B cell (primary cell): Measurements from ENCODE around the gene MYH10. TPM values are rescaled to one million over a fixed set of nuclear protein-coding genes. Genes with fewer than 3 reads are reported as not detected.

Experiments used
- ATAC-seq: fragments of 200-7000 bp; cut with Tn5 transposase; one replicate; pipeline ENCODE4 v1.10.0; 2021; ENCODE audit warnings: low read depth, mild to moderate bottlenecking, moderate number of reproducible peaks, moderate library complexity
- CTCF ChIA-PET: fragments of 350-600 bp; sonication (Branson Sonifier 250); formaldehyde crosslinking; loops from one replicate; lab custom pipeline; 2021; ENCODE audit warnings: antibody characterized with exemption, inconsistent platforms; lab: Charles Lee
- POLR2A ChIA-PET: fragments of 350-600 bp; sonication (Branson Sonifier 250); formaldehyde crosslinking; loops from one replicate; lab custom pipeline; 2021; ENCODE audit warnings: antibody characterized with exemption; lab: Charles Lee
- DNase-seq: peaks from one replicate; pipeline ENCODE4 v3.0.0; 2013
- H2AFZ ChIP-seq: 2 replicates; pipeline ENCODE4 v1.6.1; 2012; ENCODE audit warnings: mild to moderate bottlenecking, low read depth, low read length; ENCODE audit not compliant: insufficient read depth, poor library complexity, severe bottlenecking
- H3K27ac ChIP-seq, 2 donors: 1 replicate in 1 of 2; 2 replicates in 1 of 2; pipeline ENCODE4 v1.5.1; 2012 to 2013; ENCODE audit warnings: low read length in 2 of 2, mild to moderate bottlenecking in 2 of 2, moderate library complexity in 1 of 2
- H3K27me3 ChIP-seq, 4 experiments: fragments of 200-600 bp in 1 of 4; sonication (generic) in 1 of 4; replicated peaks in 1 of 4; 1 replicate in 2 of 4; 2 replicates in 2 of 4; pipeline versions ENCODE4 v1.6.1 to v1.7.0; 2013 to 2016; ENCODE audit warnings: low read length in 3 of 4, mild to moderate bottlenecking in 2 of 4, mixed read lengths in 1 of 4, moderate library complexity in 1 of 4; ENCODE audit not compliant: insufficient read depth in 4 of 4, control insufficient read depth in 3 of 4; ENCODE audit errors: control extremely low read depth in 1 of 4
- H3K36me3 ChIP-seq, 2 experiments: replicated peaks in 1 of 2; 1 replicate in 1 of 2; 2 replicates in 1 of 2; pipeline versions ENCODE4 v1.6.1 to v1.7.1; 2013; ENCODE audit warnings: low read length in 1 of 2; ENCODE audit not compliant: insufficient read depth in 2 of 2, control insufficient read depth in 1 of 2; ENCODE audit errors: control extremely low read depth in 1 of 2, extremely low read depth in 1 of 2
- H3K4me1 ChIP-seq, 2 donors: fragments of 200-600 bp in 1 of 2; sonication (generic) in 1 of 2; 1 replicate in 1 of 2; 2 replicates in 1 of 2; pipeline versions ENCODE4 v1.5.1 to v1.6.1; 2013 to 2017; ENCODE audit warnings: low read length in 2 of 2; ENCODE audit not compliant: control insufficient read depth in 2 of 2, insufficient read depth in 2 of 2
- H3K4me2 ChIP-seq: replicated peaks from 2 replicates; pipeline ENCODE3; 2012; ENCODE audit warnings: mild to moderate bottlenecking, low read depth, low read length; ENCODE audit not compliant: poor library complexity, severe bottlenecking
- H3K4me3 ChIP-seq, 5 experiments: fragments of 200-600 bp in 1 of 5; sonication (generic) in 1 of 5; 1 replicate in 3 of 5; 2 replicates in 2 of 5; pipeline versions ENCODE4 v1.5.1 to v1.7.0; 2011 to 2016; ENCODE audit warnings: low read length in 4 of 5, mild to moderate bottlenecking in 4 of 5, low read depth in 2 of 5, control low read depth in 1 of 5, moderate library complexity in 1 of 5; ENCODE audit not compliant: insufficient read depth in 1 of 5; ENCODE audit errors: control extremely low read depth in 1 of 5, extremely low read depth in 1 of 5
- H3K79me2 ChIP-seq: fragments of 200-600 bp; sonication (generic); one replicate; pipeline ENCODE4 v1.6.0; 2016; ENCODE audit warnings: low read length; ENCODE audit not compliant: control insufficient read depth, insufficient read depth
- H3K9ac ChIP-seq: fragments of 200-600 bp; sonication (generic); 2 replicates; pipeline ENCODE4 v1.6.1; 2017; ENCODE audit warnings: mild to moderate bottlenecking, low read length, moderate library complexity
- H3K9me3 ChIP-seq, 3 donors: one replicate each; pipeline versions ENCODE4 v1.6.1 to v1.7.1; 2013; ENCODE audit warnings: low read length in 2 of 3; ENCODE audit not compliant: control insufficient read depth in 2 of 3, insufficient read depth in 1 of 3; ENCODE audit errors: control extremely low read depth in 1 of 3
- H4K20me1 ChIP-seq: 2 replicates; pipeline ENCODE4 v1.6.0; 2012; ENCODE audit warnings: mild to moderate bottlenecking, low read length; ENCODE audit not compliant: insufficient read depth, control insufficient read depth, poor library complexity, severe bottlenecking
- H3K27ac Mint-ChIP-seq: one replicate; pipeline ENCODE4 v1.8.0; 2021; ENCODE audit warnings: mixed read lengths
- H3K27me3 Mint-ChIP-seq: one replicate; pipeline ENCODE4 v1.8.0; 2021; ENCODE audit warnings: mixed read lengths
- H3K4me1 Mint-ChIP-seq: one replicate; pipeline ENCODE4 v1.8.0; 2021; ENCODE audit warnings: mixed read lengths
- H3K4me3 Mint-ChIP-seq: one replicate; pipeline ENCODE4 v1.8.0; 2021; ENCODE audit warnings: mixed read lengths
- H3K9me3 Mint-ChIP-seq: one replicate; pipeline ENCODE4 v1.8.0; 2022; ENCODE audit warnings: mixed read lengths; ENCODE audit not compliant: insufficient read depth
- EZH2 ChIP-seq: IDR thresholded peaks from 2 replicates; pipeline ENCODE4 v1.6.1; 2012; ENCODE audit warnings: borderline replicate concordance, low read depth, mild to moderate bottlenecking, moderate library complexity, low read length; ENCODE audit not compliant: insufficient read depth, poor library complexity, severe bottlenecking
- WGBS: methylation state at CpG from one replicate; pipeline ENCODE4 v1.1.5; 2013; ENCODE audit warnings: missing lambda C conversion rate; ENCODE audit not compliant: insufficient coverage; 5-methylcytosine and 5-hydroxymethylcytosine counted together
- intact Hi-C: fragments of 100-400 bp; cut with micrococcal nuclease; formaldehyde crosslinking; loops from one replicate; pipeline ENCODE4 v1.10.0; 2022
- polyA plus RNA-seq: library from polyadenylated mRNA; depleted of rRNA; stranded (reverse); fragments of >200 nt; gene quantifications from 2 replicates; pipeline ENCODE4 v1.2.3, GENCODE V29; 2012
- total RNA-seq, 2 donors: library from RNA; stranded (reverse); fragments of 120-200 nt in 1 of 2; gene quantifications; 1 replicate in 1 of 2; 2 replicates in 1 of 2; pipeline versions ENCODE4 v1.2.3 to v1.2.4, GENCODE V29; 2013 to 2022
- TF ChIP-seq, protein P1 (sequence below): fragments of 200-600 bp; IDR thresholded peaks from one replicate; pipeline ENCODE4 v1.8.0; 2022; ENCODE audit warnings: antibody characterized with exemption, mild to moderate bottlenecking

Gene MYH10
- total and polyA plus RNA-seq, 2 donors (not counting 1 experiment from before 2014, with no cell fraction given), result 0.04 to 1.7 TPM

- ATAC-seq, result no peak
- no peak overlapping the region for H3K4me3 Mint-ChIP-seq
- H3K27ac ChIP-seq, result no peak overlapping the region
- no peak overlapping the region for H3K4me3 ChIP-seq
- H3K27me3 ChIP-seq, result peaks cover 0 to 4% (median 2%) of the 10 kb centered on the region in 4 experiments
- ChIA-PET CTCF (no interaction called here), POLR2A (no interaction called here)
- H3K4me1 ChIP-seq, result no peaks in the 10 kb centered on the region
- no peak for DNase-seq
- no peak overlapping the region for H2AFZ ChIP-seq
- peaks cover 4% of the 10 kb centered on the region for H3K9me3 Mint-ChIP-seq
- 92% methylated on average over 9 of the region's 11 CpGs for WGBS
- H3K79me2 ChIP-seq, result no peaks in the 10 kb centered on the region
- H3K27me3 Mint-ChIP-seq, result peaks cover 45% of the 10 kb centered on the region
- no peak for TF ChIP-seq EZH2
- TF ChIP-seq, protein P1, sequence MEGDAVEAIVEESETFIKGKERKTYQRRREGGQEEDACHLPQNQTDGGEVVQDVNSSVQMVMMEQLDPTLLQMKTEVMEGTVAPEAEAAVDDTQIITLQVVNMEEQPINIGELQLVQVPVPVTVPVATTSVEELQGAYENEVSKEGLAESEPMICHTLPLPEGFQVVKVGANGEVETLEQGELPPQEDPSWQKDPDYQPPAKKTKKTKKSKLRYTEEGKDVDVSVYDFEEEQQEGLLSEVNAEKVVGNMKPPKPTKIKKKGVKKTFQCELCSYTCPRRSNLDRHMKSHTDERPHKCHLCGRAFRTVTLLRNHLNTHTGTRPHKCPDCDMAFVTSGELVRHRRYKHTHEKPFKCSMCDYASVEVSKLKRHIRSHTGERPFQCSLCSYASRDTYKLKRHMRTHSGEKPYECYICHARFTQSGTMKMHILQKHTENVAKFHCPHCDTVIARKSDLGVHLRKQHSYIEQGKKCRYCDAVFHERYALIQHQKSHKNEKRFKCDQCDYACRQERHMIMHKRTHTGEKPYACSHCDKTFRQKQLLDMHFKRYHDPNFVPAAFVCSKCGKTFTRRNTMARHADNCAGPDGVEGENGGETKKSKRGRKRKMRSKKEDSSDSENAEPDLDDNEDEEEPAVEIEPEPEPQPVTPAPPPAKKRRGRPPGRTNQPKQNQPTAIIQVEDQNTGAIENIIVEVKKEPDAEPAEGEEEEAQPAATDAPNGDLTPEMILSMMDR, result no peak
- H4K20me1 ChIP-seq, result no peaks in the 10 kb centered on the region
- intact Hi-C loops, result no loop called here
- H3K4me1 Mint-ChIP-seq, result no peaks in the 10 kb centered on the region
- peaks cover 0 to 1% (median 0%) of the 10 kb centered on the region in 3 donors for H3K9me3 ChIP-seq
- no peaks in the 10 kb centered on the region for H3K36me3 ChIP-seq
- no peak overlapping the region for H3K9ac ChIP-seq
- H3K4me2 ChIP-seq, result no peak overlapping the region
- H3K27ac Mint-ChIP-seq, result no peak overlapping the region
These were observed 13.5 kb upstream of the MYH10 start for GRCh38 chr17:8643855-8644506.

DNA sequence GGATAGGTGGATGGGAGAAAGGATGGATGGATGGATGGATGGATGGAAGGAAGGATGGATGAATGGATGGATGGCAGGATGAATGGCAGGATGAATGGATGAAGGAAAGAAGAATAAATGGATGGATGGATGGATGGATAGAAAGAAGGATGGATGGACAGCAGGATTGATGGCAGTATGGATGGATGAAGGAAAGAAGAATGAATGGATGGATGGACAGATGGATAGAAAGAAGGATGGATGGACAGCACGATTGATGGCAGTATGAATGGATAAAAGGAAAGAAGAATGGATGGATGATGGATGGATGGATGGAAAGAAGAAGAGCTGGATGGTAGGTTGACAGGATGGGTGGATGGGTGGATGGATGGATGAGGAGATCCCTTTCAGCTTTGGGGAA is 9.2 kb upstream of the MYH10 start:
- no peak overlapping the region for H3K4me3 ChIP-seq
- peaks cover 27% of the 10 kb centered on the region for H3K27me3 Mint-ChIP-seq
- intact Hi-C loops, result loop anchor here (10.0 kb wide), 1 partner anchor 935 kb away; the partner anchor contains the start of genes CFAP52 and STX8

More for the DNA sequence above, 9.2 kb upstream of the MYH10 start:
- no peaks in the 10 kb centered on the region for H3K4me1 ChIP-seq
- peaks cover 0 to 1% (median 0%) of the 10 kb centered on the region in 3 donors for H3K9me3 ChIP-seq
- 92% methylated on average over 1 of the region's 1 CpG for WGBS
- no peaks in the 10 kb centered on the region for H3K79me2 ChIP-seq
- ChIA-PET CTCF (no interaction called here), POLR2A (no interaction called here)
- Mint-ChIP-seq H3K27ac (no peak overlapping the region), H3K4me3 (no peak overlapping the region), H3K9me3 (peaks cover 4% of the 10 kb centered on the region), H3K4me1 (no peaks in the 10 kb centered on the region)
- ATAC-seq (no peak), DNase-seq (no peak)
- no peak overlapping the region for H3K4me2 ChIP-seq
- no peak overlapping the region for H3K9ac ChIP-seq
- H3K27ac ChIP-seq, result no peak overlapping the region
- no peaks in the 10 kb centered on the region for H3K36me3 ChIP-seq
- no peak overlapping the region for H2AFZ ChIP-seq
- TF ChIP-seq, protein P1, result no peak
- no peak for TF ChIP-seq EZH2
- H4K20me1 ChIP-seq, result no peaks in the 10 kb centered on the region
- peaks cover 0 to 4% (median 1%) of the 10 kb centered on the region in 4 experiments for H3K27me3 ChIP-seq
